Esophagus muscularis mucosa (tissue), 4 donors: ENCODE results near the gene LIPC.

Experiments used
- EP300 ChIP-seq: sonication (generic); formaldehyde crosslinking; IDR thresholded peaks from one replicate; pipeline ENCODE4 v1.6.1; 2017; ENCODE audit warnings: antibody characterized with exemption
- POLR2A ChIP-seq: fragments of 450-650 bp; IDR thresholded peaks from one replicate; pipeline ENCODE4 v1.6.1; 2017; ENCODE audit warnings: antibody characterized with exemption, moderate library complexity, mild to moderate bottlenecking, low read depth
- POLR2AphosphoS5 ChIP-seq, 2 donors: sonication (generic); formaldehyde crosslinking; IDR thresholded peaks; one replicate each; pipeline ENCODE4 v1.6.1; 2017; ENCODE audit warnings: antibody characterized with exemption in 2 of 2
- TF ChIP-seq, protein P1 (sequence below), 3 experiments: fragments of 200-600 bp in 2 of 3; fragments of 450-650 bp in 1 of 3; sonication (generic) in 2 of 3; IDR thresholded peaks; one replicate each; pipeline ENCODE4 v1.5.1; 2017 to 2019; ENCODE audit warnings: antibody characterized with exemption in 3 of 3, mild to moderate bottlenecking in 2 of 3, moderate library complexity in 1 of 3

DNA sequence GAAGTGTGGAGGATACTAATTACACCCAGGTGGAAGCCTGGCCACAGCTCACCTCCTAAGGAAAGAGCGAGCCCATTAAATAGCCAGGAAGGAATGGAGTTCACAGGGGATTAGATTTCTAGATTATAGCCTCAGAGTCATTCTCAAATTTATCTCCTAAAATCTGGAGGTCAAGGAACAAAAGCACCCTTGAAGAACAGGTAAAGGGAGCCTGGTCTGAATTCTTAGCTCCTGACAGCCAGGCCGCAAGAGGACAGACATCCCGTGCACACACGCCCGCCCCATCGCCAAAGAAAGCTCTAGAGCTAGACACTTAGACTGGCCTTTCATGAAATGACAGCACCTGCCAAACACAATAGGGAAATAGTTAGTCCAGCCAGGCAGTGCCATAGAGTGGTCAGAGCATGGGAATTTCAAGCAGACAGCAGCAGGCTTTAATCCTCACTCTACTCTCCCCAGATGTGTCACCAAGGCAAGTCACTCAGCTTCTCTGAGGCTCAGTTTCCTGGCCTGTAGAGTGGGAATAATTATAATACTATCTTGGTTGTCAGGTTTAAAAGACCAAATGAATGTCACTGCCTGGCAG lies 59.2 kb downstream of the LIPC start:
- TF ChIP-seq, protein P1, sequence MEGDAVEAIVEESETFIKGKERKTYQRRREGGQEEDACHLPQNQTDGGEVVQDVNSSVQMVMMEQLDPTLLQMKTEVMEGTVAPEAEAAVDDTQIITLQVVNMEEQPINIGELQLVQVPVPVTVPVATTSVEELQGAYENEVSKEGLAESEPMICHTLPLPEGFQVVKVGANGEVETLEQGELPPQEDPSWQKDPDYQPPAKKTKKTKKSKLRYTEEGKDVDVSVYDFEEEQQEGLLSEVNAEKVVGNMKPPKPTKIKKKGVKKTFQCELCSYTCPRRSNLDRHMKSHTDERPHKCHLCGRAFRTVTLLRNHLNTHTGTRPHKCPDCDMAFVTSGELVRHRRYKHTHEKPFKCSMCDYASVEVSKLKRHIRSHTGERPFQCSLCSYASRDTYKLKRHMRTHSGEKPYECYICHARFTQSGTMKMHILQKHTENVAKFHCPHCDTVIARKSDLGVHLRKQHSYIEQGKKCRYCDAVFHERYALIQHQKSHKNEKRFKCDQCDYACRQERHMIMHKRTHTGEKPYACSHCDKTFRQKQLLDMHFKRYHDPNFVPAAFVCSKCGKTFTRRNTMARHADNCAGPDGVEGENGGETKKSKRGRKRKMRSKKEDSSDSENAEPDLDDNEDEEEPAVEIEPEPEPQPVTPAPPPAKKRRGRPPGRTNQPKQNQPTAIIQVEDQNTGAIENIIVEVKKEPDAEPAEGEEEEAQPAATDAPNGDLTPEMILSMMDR (IDR thresholded peaks at IDR 0.05): no peak
- TF ChIP-seq EP300 (no peak), POLR2AphosphoS5 (IDR thresholded peaks at IDR 0.05) (no peak), POLR2A (no peak)
